ENCODE results near the gene SPATA45. TPM values are rescaled to one million over a fixed set of nuclear protein-coding genes. Genes with fewer than 3 reads are reported as not detected.
"Not testable (repeated sequence)": the region's sequence is repeated elsewhere in the genome, so short reads cannot be mapped to it uniquely, and the experiment has no call there.

SPATA45 gene
- polyA plus RNA-seq (ENCODE audit: insufficient read length in 12 of 12), result under 1 TPM in 5 of 12 donors, not detected in 7; 0.33 to 0.94 (median 0.57) TPM
- long read RNA-seq, donor 1, result 0 reads
- long read RNA-seq, donor 2, result 0 reads
- long read RNA-seq, donor 3, result 0 reads
- long read RNA-seq, donor 4, result 0 reads
- long read RNA-seq, donor 5, partial matches to known transcripts, result 0 of 5 reads
- long read RNA-seq, donor 5, other reads (novel, unspliced or antisense), result 5 of 5 reads
- long read RNA-seq, donor 6, result 0 reads
- long read RNA-seq, donor 7, result 0 reads
- long read RNA-seq, donor 8, result 0 reads
- long read RNA-seq, donor 9, result 0 reads
- long read RNA-seq, donor 10, result 0 reads
- long read RNA-seq, donor 11, result 0 reads

- DNase-seq, result no peak
Observed at GRCh38 chr1:212847549-212847948, at the start of gene SPATA45. Gene SPATA45 (minus strand): TSS chr1:212847649. CDS start chr1:212836149, 11,500 bp downstream.

DNA sequence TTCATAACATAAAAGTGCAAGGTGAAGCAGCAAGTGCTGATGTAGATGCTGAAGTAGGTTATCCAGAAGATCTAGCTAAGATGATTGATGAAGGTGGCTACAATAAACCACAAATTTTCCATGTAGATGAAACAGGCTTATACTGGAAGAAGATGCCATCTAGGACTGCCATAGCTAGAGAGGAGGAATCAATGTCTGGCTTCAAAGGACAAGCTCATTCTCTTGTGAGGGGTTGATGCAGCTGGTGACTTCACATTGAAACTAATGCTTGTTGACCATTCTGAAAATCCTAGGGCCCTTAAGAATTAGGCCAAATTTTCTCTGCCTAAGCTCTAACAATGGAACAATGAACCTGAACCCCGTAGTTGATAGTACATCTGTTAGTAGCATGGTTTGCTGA is 44.7 kb upstream of the SPATA45 start:
- no peak for DNase-seq

DNA sequence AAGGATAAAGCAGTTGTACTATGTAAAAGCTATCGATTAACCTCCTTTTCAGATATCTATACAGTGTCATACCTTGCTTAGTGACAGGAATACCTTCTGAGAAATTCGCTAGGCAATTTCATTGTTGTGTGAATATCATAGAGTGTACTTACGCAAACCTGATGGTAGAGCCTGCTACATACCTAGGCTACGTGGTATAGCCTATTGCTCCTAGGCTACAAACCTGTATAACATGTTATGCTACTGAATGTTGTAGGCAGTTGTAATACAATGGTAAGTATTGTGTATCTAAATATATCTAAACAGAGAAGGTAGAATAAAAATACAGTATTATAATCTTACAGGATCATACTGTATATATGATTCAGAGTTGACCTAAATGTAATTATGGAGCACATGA is 37.1 kb upstream of the SPATA45 start:
- no peak for DNase-seq

DNA sequence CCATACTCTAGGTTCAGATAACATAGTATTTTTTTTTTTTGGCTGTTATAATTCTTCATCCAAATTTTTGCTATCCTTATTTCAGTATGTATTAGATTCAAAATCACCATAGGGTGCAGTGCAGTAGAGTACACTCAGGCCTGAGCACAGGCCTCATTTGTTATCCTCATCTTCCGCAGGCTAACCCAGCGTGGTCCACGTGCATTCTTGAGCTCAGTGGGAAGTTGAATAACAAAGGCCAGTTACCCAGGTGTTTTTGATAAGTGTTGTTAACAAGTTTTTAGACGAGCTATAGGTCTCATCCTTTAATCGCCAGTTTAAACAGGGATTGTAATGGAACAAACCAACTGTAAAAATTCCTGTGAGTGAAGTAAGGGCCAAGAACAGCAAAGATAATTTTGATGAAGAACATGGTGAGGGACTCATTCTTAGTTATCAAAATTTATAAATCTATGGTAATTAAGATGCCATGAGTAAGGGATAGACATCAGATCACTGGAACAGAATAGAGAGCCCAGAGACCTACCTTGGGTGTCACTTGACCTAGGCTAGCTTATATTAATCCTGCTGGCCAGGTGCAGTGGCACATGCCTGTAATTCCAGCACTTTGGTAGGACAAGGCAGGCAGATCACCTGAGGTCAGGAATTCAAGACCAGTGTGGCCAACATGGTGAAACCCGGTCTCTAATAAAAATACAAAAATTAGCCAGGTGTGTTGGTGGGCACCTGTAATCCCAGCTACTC is 32.7 kb upstream of the SPATA45 start:
- DNase-seq, result no peak

DNA sequence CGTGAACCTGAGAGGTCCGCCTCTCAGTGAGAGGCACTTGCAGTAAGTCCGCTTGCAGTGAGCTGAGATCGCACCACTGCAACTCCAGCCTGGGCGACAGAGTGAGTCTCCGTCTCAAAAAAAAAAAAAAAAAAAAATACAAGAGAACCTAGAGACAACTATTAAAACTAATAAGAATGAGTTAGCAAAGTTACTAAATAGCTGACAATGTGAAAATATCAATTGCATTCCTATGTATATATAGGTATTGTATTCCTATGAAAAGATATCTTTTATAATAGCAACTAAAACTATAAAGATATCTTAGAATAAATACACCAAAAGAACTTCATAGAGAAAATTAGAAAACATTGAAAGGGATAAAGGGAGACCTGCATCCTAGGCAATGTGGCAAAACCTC is 31.0 kb upstream of the SPATA45 start:
- DNase-seq, result no peak

DNA sequence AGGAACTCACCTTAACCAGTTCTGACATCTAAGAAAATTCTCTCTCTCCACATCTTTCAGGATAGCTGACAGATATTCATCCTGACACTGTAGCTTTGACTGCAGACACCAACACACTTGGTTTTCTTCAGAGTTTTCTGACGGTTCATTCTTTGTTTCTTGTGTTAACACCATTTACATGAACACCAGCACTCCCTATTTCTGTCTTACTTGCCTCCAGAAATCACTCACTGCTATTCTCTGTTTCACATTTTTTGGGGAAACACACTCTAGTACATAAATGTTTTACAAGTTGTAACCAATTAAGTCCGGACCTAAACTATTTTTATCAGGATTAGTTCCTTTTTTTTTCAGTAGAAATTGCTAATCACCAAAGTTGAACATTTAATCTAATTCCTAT is 26.1 kb upstream of the SPATA45 start:
- DNase-seq, result no peak

GRCh38 chr1:212871976-212872375 is 24.5 kb upstream of the SPATA45 start:
- DNase-seq, result no peak

DNA sequence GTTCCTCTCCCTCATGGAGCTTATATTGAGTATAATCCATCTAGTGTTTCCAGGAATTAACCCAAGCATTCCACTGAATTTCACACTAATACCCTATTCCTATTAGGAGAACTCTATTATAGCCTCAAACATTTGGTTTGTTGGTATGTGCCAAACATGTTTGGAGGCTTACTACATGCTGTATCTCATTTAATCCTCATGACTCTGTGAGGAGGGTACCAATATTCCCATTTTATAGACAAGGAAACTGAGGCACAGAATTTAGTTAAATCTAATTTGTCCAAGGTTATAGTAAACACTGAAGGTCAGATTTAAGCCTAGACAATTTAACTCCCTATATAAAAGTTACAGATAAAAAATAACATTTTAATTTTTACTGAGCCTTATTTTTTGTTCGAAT is 19.7 kb upstream of the SPATA45 start:
- DNase-seq, result no peak

DNA sequence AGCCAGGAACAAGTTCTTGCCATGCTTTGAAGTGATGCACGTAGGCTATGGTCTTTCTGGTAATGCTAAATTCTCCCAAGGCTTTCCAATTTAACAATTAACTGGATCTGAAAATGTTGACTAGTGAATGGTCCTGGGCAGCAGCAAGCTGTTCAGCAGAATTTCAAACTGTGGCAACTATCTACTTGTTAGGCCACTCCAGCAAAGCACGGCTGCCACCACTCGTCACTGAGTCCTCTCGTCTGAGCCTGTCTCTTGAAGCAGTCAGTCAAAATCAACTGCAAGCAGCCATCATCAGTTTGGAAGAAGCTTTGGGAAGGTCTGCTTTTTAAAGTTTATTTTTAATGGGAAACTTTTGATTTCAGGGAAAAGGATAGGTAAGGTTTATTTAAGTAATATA is 16.8 kb upstream of the SPATA45 start:
- no peak for DNase-seq

DNA sequence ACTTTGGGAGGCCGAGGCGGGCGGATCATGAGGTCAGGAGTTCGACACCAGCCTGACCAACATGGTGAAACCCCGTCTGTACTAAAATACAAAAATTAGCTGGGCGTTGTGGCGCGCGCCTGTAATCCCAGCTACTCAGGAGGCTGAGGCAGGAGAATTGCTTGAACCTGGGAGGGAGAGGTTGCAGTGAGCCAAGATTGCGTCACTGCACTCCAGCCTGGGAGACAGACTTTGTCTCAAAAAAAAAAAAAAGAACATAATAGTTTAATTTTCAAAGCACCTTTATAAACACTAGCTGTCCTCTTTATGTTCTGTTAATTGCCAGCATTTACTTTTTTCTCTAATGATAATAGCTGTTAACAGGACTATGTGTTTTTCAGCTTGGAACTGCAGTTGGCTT is 15.9 kb upstream of the SPATA45 start:
- not testable (repeated sequence) for DNase-seq

DNA sequence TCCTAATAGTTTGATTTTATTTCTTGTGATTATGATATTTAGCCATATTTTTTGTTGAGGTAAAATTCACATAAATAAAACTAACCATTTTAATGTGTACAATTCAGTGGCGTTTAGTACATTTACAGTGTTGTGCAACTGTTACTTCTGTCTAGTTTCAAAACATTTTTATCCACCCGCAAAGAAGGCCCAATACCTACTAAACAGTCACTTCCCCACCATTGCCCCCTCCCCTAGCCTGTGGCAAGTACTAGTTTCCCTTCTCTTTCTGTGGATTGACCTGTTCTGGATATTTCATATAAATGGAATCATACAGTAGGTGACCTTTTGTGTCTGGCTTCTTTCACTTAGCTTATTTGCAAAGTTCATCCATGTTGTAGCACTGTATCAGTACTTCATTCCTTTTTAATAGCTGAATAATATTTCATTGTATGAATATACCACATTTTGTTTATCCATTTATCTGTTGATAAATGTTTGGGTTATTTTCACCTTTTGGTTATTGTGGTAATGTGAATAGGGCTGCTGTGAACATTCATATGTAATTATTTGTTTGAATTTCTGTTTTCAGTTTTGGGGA is 14.8 kb upstream of the SPATA45 start:
- DNase-seq, result no peak

- no peak for DNase-seq
Observed at GRCh38 chr1:212860713-212861581, 13.5 kb upstream of the SPATA45 start.

DNA sequence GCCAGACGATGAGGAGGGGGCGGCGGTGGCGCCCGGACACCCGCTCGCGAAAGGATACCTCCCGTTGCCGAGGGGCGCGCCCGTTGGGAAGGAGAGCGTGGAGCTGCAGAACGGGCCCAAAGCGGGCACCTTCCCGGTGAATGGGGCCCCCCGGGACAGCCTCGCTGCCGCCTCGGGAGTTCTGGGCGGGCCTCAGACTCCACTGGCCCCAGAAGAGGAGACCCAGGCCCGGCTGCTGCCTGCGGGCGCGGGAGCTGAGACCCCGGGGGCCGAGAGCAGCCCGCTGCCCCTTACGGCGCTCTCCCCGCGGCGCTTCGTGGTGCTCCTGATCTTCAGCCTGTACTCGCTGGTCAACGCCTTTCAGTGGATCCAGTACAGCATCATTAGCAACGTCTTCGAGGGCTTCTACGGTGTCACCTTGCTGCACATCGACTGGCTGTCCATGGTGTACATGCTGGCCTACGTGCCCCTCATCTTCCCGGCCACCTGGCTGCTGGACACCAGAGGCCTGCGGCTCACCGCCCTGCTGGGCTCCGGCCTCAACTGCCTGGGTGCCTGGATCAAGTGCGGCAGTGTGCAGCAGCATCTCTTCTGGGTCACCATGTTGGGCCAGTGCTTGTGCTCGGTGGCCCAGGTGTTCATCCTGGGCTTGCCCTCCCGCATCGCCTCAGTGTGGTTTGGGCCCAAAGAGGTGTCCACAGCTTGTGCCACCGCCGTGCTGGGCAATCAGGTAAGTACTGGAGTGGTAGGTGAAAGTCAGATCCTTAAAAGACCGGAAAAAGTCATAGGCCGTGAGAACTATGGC is 11.2 kb upstream of the SPATA45 start:
- peak; percentile 38 for DNase-seq

- peak; percentile 95 for DNase-seq
Observed at GRCh38 chr1:212857992-212858460, 10.6 kb upstream of the SPATA45 start, which contains the start of gene FLVCR1. Gene FLVCR1 (plus strand): TSS chr1:212858275. CDS start chr1:212858453, 178 bp downstream.

- DNase-seq, result no peak
Observed at GRCh38 chr1:212856755-212857154, 9.3 kb upstream of the SPATA45 start.

DNA sequence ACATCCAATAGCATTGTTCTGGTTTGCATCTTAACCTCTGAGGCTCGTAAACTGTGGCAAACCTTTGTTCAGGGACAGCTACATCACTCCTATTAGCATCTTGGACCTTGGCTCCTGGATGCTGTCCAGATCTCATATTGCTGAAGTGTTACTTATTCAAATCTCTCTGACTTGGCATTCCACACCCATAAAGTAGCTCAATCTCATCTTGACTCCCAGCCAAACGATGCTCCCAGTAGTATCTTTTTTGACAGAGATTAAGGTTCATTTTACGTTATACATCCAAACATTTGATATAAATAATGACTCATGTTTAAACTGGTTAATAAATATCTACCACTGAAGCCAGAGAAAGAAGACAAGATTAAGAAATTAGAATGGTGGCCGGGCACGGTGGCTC is 6.2 kb upstream of the SPATA45 start:
- DNase-seq, result no peak

DNA sequence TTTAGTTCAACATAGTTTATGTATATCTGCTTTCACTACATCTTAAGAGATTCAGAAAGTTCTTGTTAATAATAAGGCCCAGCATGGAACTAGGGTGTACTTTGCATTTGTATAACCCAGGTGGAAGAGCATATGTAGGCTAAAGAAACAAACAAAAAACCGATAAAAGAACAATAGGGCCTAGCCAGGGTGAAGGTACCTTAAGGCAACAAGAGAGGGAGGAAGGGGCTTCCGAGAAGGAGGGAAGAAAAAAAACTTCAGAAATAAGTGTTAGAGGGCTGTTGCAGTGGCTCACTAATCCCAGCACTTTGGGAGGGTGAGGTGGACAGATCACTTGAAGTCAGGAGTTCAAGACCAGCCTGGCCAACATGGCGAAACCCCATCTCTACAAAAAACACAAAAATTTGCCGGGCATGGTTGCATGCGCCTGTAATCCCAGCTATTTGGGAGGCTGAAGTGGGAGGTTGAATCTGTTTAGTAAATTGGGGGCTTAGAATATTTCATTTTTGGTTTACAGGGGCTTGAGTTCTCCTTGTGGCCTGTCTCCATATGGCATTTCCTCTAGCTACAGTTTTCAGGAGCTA is 4.7 kb upstream of the SPATA45 start:
- no peak for DNase-seq

GRCh38 chr1:212844521-212844920 is 2.9 kb downstream of the SPATA45 start:
- DNase-seq, result not testable (repeated sequence)

- DNase-seq, result no peak
Observed at GRCh38 chr1:212838145-212838544, 9.3 kb downstream of the SPATA45 start.
